Panc1 (cell line): ENCODE measurements around the gene PTK7. TPM values are rescaled to one million over a fixed set of nuclear protein-coding genes. Genes with fewer than 3 reads are reported as not detected.
A peak's percentile ranks its signal among the peaks of the same experiment; 100 is the strongest.

Source experiments
- ATAC-seq: fragments of 200-7000 bp; cut with Tn5 transposase; 2 replicates; pipeline ENCODE4 v1.9.1; 2020; ENCODE audit warnings: mild to moderate bottlenecking, moderate library complexity
- BruUV-seq: library from RNA; stranded (reverse); fragments of 400-500 nt; replicated peaks from 2 replicates; lab custom pipeline; 2021; lab: Mats Ljungman, UMichigan
- CTCF ChIA-PET: fragments of 300-600 bp; sonication (Branson Sonifier 250); formaldehyde crosslinking; loops from one replicate; lab custom pipeline; 2022; ENCODE audit warnings: antibody characterized with exemption; lab: Charles Lee
- POLR2A ChIA-PET: fragments of 300-600 bp; sonication (Branson Sonifier 250); formaldehyde crosslinking; loops from one replicate; lab custom pipeline; 2022; ENCODE audit warnings: antibody characterized with exemption; lab: Charles Lee
- DNase-seq: peaks from one replicate; pipeline ENCODE4 v3.0.0-alpha.2; 2010; ENCODE audit warnings: low read depth, low spot score
- H3K27ac ChIP-seq: 2 replicates; pipeline ENCODE4 v1.5.1; 2011; ENCODE audit warnings: mild to moderate bottlenecking, low read length, inconsistent platforms
- H3K27me3 ChIP-seq: fragments of 200-500 bp; sonication (Bioruptor generic); 2 replicates; pipeline ENCODE4 v1.6.0; 2014; ENCODE audit warnings: low read length, inconsistent platforms; ENCODE audit not compliant: control insufficient read depth, insufficient read depth
- H3K36me3 ChIP-seq: fragments of 200-500 bp; sonication (Bioruptor generic); 2 replicates; pipeline ENCODE4 v1.5.1; 2014; ENCODE audit warnings: inconsistent platforms, mild to moderate bottlenecking, low read length, moderate library complexity; ENCODE audit not compliant: control insufficient read depth, insufficient read depth
- H3K4me1 ChIP-seq: 2 replicates; pipeline ENCODE4 v1.5.1; 2011; ENCODE audit warnings: inconsistent platforms, mild to moderate bottlenecking, low read length, moderate library complexity; ENCODE audit not compliant: control insufficient read depth, insufficient read depth
- H3K4me3 ChIP-seq, 2 experiments: 2 replicates each; pipeline ENCODE4 v1.5.1; 2011 to 2012; ENCODE audit warnings: low read depth in 2 of 2, low read length in 2 of 2, mild to moderate bottlenecking in 2 of 2, inconsistent platforms in 1 of 2, moderate library complexity in 1 of 2
- H3K9me3 ChIP-seq: fragments of 200-500 bp; sonication (Bioruptor generic); 2 replicates; pipeline ENCODE4 v1.5.1; 2014; ENCODE audit warnings: low read depth, mild to moderate bottlenecking, inconsistent platforms, low read length, moderate library complexity; ENCODE audit not compliant: control insufficient read depth, insufficient read depth
- CTCF ChIP-seq: fragments of 450-650 bp; IDR thresholded peaks from 2 replicates; pipeline ENCODE4 v1.5.1; 2017; ENCODE audit warnings: mild to moderate bottlenecking
- POLR2AphosphoS5 ChIP-seq: IDR thresholded peaks from 2 replicates; pipeline ENCODE4 v1.6.1; 2012; ENCODE audit warnings: mild to moderate bottlenecking, low read depth, low read length, moderate library complexity
- SIN3A ChIP-seq: IDR thresholded peaks from 2 replicates; pipeline ENCODE4 v1.6.1; 2012; ENCODE audit warnings: low read depth, mild to moderate bottlenecking, low read length, moderate library complexity, borderline replicate concordance; ENCODE audit not compliant: insufficient read depth
- TCF7L2 ChIP-seq: IDR thresholded peaks from 2 replicates; pipeline ENCODE4 v1.6.1; 2011; ENCODE audit warnings: mild to moderate bottlenecking, low read depth, low read length, inconsistent platforms
- in situ Hi-C: cut with HindIII; loops from 2 replicates; pipeline ENCODE4 v1.10.0; 2016; ENCODE audit warnings: low sequenced_read_pairs, low pct_unique_long_range_greater_than_20kb
- intact Hi-C: fragments of 100-400 bp; cut with micrococcal nuclease; formaldehyde crosslinking; loops from one replicate; pipeline ENCODE4 v1.10.0; 2022; ENCODE audit not compliant: unreplicated experiment
- total RNA-seq: library from RNA; stranded (reverse); gene quantifications from one replicate; pipeline ENCODE4 v1.2.1, GENCODE V29; 2021; ENCODE audit not compliant: unreplicated experiment

Gene PTK7
- total RNA-seq, 1 experiment from 2014 or later = 240 TPM

- ATAC-seq = peak; percentile 39
- Histone ChIP-seq H3K36me3 (peaks cover 3% of the 10 kb centered on the region; the same call in 1 of the 2 replicates), H3K27ac (peak overlapping the region; percentile 91), H3K27me3 (no peaks in the 10 kb centered on the region), H3K4me1 (peaks cover 33% of the 10 kb centered on the region), H3K4me3 (peak overlapping the region; percentile 90 to 91), H3K9me3 (no peaks in the 10 kb centered on the region)
- in situ Hi-C loops = no loop called here
- intact Hi-C loops = loop anchor here (5.0 kb wide), 1 partner anchor 66 kb away; no protein-coding TSS in a partner anchor
- TF ChIP-seq SIN3A = peak; percentile 35; the same call in 1 of the 2 replicates
- no peak for TF ChIP-seq CTCF
- BruUV-seq = no TSS peak
- CTCF ChIA-PET = no interaction called here
- no peak for DNase-seq
- POLR2A ChIA-PET = interaction anchor here (0.5 to 0.6 kb wide), 4 partner anchors 17 to 193 kb away, joined by 3 to 15 read pairs (median 5); no protein-coding TSS in a partner anchor
These were observed 584 bp downstream of the PTK7 start for GRCh38 chr6:43076464-43077332.

- in situ Hi-C loops (no loop called here), intact Hi-C loops (loop anchor here (5.0 kb wide), 1 partner anchor 65 kb away; no protein-coding TSS in a partner anchor)
- no peak for DNase-seq
- peak overlapping the region; percentile 90 to 91 for H3K4me3 ChIP-seq
- H3K27me3 ChIP-seq = no peaks in the 10 kb centered on the region
- no peak for ATAC-seq
- peaks cover 3% of the 10 kb centered on the region; the same call in 1 of the 2 replicates for H3K36me3 ChIP-seq
- ChIA-PET CTCF (no interaction called here), POLR2A (interaction anchor here (0.6 kb wide), 2 partner anchors 16 to 173 kb away, joined by 3 to 6 read pairs; no protein-coding TSS in a partner anchor)
- H3K4me1 ChIP-seq = peaks cover 38% of the 10 kb centered on the region
- H3K27ac ChIP-seq = peak overlapping the region; percentile 91
- no peaks in the 10 kb centered on the region for H3K9me3 ChIP-seq
- no peak for TF ChIP-seq TCF7L2
- no TSS peak for BruUV-seq
These were observed 1.3 kb downstream of the PTK7 start for GRCh38 chr6:43077333-43077809.

- BruUV-seq = no TSS peak
- DNase-seq = no peak
- H3K27ac ChIP-seq = peak overlapping the region; percentile 91
- H3K4me1 ChIP-seq = peaks cover 45% of the 10 kb centered on the region
- TF ChIP-seq CTCF (no peak), POLR2AphosphoS5 (no peak)
- H3K4me3 ChIP-seq = peak overlapping the region; percentile 90 to 91
- intact Hi-C loops (loop anchor here (5.0 kb wide), 1 partner anchor 64 kb away; no protein-coding TSS in a partner anchor), in situ Hi-C loops (no loop called here)
- H3K27me3 ChIP-seq = no peaks in the 10 kb centered on the region
- ChIA-PET POLR2A (no interaction called here), CTCF (no interaction called here)
- H3K9me3 ChIP-seq = no peaks in the 10 kb centered on the region
- no peak for ATAC-seq
- H3K36me3 ChIP-seq = peaks cover 3% of the 10 kb centered on the region; the same call in 1 of the 2 replicates
These were observed 1.9 kb downstream of the PTK7 start for GRCh38 chr6:43077981-43078511.
